ENCODE data around the gene PRDX5. TPM values are rescaled to one million over a fixed set of nuclear protein-coding genes. Genes with fewer than 3 reads are reported as not detected.
A peak's percentile ranks its signal among the peaks of the same experiment; 100 is the strongest.

PRDX5 gene
- total and polyA plus RNA-seq, 9 of the 15 experiments (the other 6 are each of a cell fraction or from before 2014, with no cell fraction given), result 40.8 to 327 (median 204) TPM

DNA sequence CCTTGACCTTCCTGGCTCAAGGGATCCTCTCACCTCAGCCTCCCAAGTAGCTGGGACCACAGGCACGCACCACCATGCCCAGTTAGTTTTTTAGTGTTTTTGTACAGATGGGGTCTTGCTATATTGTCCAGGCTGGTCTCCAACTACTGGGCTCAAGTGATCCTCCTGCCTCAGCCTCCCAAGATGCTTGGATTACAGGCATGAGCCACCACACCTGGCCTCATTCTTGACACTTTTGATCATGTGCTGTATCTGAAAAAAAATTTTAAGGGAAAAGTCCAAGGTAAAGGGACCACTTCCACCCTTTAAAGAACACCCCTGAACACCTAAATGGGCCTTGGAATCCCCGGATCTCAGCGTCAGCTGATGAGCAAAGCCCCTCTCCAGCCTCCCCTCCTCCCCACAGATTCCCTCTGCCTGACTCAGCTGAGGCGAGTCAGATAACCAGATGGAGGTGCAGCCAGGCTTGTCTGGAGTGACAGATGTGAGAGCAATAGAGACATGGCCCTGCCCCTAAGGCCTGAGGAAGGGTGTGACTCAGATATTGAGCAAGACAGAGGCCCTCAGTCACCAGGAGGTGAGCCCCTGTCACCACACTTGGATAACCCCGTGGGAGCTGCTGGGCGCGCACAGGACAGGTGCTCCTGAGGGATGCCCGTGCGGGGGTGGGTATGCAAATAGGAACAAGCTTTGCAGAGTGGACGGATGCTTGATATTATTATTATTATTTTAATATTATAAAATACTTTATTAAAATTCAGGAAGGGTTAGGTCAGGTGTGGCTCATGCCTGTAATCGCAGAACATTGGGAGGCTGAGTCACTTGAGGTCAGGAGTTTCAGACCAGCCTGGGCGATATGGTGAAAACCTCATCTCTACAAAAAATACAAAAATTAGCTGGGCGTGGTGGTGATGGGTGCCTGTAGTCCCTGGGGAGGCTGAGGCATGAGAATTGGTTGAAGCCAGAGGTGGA lies 17.1 kb downstream of the PRDX5 start (continued):
- TF ChIP-seq, protein P1, sequence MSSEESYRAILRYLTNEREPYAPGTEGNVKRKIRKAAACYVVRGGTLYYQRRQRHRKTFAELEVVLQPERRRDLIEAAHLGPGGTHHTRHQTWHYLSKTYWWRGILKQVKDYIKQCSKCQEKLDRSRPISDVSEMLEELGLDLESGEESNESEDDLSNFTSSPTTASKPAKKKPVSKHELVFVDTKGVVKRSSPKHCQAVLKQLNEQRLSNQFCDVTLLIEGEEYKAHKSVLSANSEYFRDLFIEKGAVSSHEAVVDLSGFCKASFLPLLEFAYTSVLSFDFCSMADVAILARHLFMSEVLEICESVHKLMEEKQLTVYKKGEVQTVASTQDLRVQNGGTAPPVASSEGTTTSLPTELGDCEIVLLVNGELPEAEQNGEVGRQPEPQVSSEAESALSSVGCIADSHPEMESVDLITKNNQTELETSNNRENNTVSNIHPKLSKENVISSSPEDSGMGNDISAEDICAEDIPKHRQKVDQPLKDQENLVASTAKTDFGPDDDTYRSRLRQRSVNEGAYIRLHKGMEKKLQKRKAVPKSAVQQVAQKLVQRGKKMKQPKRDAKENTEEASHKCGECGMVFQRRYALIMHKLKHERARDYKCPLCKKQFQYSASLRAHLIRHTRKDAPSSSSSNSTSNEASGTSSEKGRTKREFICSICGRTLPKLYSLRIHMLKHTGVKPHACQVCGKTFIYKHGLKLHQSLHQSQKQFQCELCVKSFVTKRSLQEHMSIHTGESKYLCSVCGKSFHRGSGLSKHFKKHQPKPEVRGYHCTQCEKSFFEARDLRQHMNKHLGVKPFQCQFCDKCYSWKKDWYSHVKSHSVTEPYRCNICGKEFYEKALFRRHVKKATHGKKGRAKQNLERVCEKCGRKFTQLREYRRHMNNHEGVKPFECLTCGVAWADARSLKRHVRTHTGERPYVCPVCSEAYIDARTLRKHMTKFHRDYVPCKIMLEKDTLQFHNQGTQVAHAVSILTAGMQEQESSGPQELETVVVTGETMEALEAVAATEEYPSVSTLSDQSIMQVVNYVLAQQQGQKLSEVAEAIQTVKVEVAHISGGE (CRISPR knock-in tag; IDR thresholded peaks at IDR 0.05), result peak in 1 of 3 experiments; percentile 83; a peak in 2 of 6 replicates
- TF ChIP-seq NFATC3 (IDR thresholded peaks at IDR 0.05) (peak; percentile 51; the same call in 1 of the 2 replicates), CC2D1A (IDR thresholded peaks at IDR 0.05) (peak; percentile 87; the same call in 1 of the 2 replicates), HMGN3 (IDR thresholded peaks at IDR 0.05; ENCODE audit: borderline replicate concordance, extremely low read depth, insufficient read length, low read depth, low read length) (peak; percentile 82), SMARCE1 (IDR thresholded peaks at IDR 0.05) (peak; percentile 99), FOXM1 (IDR thresholded peaks at IDR 0.05; ENCODE audit: low read depth) (peak; percentile 90), FOXM1 (CRISPR knock-in tag; IDR thresholded peaks at IDR 0.05; ENCODE audit: low read depth) (no peak), PTTG1 (tag; IDR thresholded peaks at IDR 0.05; ENCODE audit: low read depth) (no peak)
- TF ChIP-seq, protein P2, sequence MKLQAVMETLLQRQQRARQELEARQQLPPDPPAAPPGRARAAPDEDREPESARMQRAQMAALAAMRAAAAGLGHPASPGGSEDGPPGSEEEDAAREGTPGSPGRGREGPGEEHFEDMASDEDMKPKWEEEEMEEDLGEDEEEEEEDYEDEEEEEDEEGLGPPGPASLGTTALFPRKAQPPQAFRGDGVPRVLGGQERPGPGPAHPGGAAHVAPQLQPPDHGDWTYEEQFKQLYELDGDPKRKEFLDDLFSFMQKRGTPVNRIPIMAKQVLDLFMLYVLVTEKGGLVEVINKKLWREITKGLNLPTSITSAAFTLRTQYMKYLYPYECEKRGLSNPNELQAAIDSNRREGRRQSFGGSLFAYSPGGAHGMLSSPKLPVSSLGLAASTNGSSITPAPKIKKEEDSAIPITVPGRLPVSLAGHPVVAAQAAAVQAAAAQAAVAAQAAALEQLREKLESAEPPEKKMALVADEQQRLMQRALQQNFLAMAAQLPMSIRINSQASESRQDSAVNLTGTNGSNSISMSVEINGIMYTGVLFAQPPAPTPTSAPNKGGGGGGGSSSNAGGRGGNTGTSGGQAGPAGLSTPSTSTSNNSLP (IDR thresholded peaks at IDR 0.05; ENCODE audit: borderline replicate concordance, low read depth, low read length), result no peak
- TF ChIP-seq, protein P3, sequence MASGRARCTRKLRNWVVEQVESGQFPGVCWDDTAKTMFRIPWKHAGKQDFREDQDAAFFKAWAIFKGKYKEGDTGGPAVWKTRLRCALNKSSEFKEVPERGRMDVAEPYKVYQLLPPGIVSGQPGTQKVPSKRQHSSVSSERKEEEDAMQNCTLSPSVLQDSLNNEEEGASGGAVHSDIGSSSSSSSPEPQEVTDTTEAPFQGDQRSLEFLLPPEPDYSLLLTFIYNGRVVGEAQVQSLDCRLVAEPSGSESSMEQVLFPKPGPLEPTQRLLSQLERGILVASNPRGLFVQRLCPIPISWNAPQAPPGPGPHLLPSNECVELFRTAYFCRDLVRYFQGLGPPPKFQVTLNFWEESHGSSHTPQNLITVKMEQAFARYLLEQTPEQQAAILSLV (tag; IDR thresholded peaks at IDR 0.05), result peak; percentile 92
- TF ChIP-seq, protein P4, sequence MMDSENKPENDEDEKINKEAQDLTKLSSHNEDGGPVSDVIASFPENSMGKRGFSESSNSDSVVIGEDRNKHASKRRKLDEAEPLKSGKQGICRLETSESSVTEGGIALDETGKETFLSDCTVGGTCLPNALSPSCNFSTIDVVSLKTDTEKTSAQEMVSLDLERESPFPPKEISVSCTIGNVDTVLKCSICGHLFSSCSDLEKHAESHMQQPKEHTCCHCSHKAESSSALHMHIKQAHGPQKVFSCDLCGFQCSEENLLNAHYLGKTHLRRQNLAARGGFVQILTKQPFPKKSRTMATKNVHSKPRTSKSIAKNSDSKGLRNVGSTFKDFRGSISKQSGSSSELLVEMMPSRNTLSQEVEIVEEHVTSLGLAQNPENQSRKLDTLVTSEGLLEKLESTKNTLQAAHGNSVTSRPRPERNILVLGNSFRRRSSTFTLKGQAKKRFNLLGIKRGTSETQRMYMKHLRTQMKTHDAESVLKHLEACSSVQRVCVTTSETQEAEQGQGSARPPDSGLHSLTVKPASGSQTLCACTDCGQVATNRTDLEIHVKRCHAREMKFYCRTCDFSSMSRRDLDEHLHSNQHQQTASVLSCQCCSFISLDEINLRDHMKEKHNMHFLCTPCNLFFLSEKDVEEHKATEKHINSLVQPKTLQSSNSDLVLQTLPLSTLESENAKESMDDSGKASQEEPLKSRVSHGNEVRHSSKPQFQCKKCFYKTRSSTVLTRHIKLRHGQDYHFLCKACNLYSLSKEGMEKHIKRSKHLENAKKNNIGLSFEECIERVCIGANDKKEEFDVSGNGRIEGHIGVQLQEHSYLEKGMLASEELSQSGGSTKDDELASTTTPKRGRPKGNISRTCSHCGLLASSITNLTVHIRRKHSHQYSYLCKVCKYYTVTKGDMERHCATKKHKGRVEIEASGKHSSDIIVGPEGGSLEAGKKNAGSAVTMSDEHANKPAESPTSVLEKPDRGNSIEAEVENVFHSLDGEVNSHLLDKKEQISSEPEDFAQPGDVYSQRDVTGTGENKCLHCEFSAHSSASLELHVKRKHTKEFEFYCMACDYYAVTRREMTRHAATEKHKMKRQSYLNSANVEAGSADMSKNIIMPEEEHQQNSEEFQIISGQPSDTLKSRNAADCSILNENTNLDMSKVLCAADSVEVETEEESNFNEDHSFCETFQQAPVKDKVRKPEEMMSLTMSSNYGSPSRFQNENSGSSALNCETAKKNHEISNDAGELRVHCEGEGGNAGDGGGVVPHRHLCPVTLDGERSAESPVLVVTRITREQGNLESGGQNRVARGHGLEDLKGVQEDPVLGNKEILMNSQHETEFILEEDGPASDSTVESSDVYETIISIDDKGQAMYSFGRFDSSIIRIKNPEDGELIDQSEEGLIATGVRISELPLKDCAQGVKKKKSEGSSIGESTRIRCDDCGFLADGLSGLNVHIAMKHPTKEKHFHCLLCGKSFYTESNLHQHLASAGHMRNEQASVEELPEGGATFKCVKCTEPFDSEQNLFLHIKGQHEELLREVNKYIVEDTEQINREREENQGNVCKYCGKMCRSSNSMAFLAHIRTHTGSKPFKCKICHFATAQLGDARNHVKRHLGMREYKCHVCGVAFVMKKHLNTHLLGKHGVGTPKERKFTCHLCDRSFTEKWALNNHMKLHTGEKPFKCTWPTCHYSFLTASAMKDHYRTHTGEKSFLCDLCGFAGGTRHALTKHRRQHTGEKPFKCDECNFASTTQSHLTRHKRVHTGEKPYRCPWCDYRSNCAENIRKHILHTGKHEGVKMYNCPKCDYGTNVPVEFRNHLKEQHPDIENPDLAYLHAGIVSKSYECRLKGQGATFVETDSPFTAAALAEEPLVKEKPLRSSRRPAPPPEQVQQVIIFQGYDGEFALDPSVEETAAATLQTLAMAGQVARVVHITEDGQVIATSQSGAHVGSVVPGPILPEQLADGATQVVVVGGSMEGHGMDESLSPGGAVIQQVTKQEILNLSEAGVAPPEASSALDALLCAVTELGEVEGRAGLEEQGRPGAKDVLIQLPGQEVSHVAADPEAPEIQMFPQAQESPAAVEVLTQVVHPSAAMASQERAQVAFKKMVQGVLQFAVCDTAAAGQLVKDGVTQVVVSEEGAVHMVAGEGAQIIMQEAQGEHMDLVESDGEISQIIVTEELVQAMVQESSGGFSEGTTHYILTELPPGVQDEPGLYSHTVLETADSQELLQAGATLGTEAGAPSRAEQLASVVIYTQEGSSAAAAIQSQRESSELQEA (IDR thresholded peaks at IDR 0.05; ENCODE audit: low read depth), result no peak
